Gastroesophageal sphincter (tissue), 3 donors: Measurements from ENCODE around the gene MLF1.

Experiments
- EP300 ChIP-seq: sonication (generic); formaldehyde crosslinking; IDR thresholded peaks from one replicate; pipeline ENCODE4 v1.6.1; 2017; ENCODE audit warnings: antibody characterized with exemption, mild to moderate bottlenecking
- TF ChIP-seq, protein P1 (sequence below), 4 experiments: fragments of 200-600 bp in 2 of 4; fragments of 450-650 bp in 2 of 4; sonication (generic) in 1 of 4; IDR thresholded peaks; one replicate each; pipeline ENCODE4 v1.5.1; 2017 to 2019; ENCODE audit warnings: antibody characterized with exemption in 4 of 4, mild to moderate bottlenecking in 2 of 4, moderate library complexity in 2 of 4

DNA sequence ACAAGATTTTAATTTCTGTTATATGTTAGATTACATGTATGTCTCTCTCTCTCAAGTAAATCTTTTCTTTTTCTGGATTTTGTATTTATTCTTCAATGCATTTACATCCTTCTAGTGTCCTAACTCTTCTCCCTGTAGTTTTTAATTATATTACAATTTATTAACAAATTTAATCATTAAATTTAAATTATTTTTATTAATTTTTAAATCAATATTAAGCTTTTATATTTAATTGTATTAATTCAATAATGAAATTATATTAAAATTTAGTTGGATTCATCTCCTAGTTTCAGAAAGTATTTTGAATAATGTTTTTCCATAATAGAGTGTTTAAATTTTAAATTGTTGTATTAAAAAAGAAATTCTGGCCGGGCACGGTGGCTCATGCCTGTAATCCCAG, 29.8 kb downstream of the MLF1 start:
- TF ChIP-seq EP300, result no peak
- TF ChIP-seq, protein P1, sequence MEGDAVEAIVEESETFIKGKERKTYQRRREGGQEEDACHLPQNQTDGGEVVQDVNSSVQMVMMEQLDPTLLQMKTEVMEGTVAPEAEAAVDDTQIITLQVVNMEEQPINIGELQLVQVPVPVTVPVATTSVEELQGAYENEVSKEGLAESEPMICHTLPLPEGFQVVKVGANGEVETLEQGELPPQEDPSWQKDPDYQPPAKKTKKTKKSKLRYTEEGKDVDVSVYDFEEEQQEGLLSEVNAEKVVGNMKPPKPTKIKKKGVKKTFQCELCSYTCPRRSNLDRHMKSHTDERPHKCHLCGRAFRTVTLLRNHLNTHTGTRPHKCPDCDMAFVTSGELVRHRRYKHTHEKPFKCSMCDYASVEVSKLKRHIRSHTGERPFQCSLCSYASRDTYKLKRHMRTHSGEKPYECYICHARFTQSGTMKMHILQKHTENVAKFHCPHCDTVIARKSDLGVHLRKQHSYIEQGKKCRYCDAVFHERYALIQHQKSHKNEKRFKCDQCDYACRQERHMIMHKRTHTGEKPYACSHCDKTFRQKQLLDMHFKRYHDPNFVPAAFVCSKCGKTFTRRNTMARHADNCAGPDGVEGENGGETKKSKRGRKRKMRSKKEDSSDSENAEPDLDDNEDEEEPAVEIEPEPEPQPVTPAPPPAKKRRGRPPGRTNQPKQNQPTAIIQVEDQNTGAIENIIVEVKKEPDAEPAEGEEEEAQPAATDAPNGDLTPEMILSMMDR (IDR thresholded peaks at IDR 0.05), result no peak
